Activated T-helper 17 cell treated with anti-CD3 and anti-CD28 coated beads, Interleukin-2, amount 50 U/mL, for 72 hours (primary cell): Measurements from ENCODE around the gene LNPEP. TPM values are rescaled to one million over a fixed set of nuclear protein-coding genes. Genes with fewer than 3 reads are reported as not detected.

Experiments
- ATAC-seq: fragments of 150-1000 bp; cut with Tn5 transposase; replicated peaks from 2 replicates; pipeline ENCODE4 v1.10.0; 2021; ENCODE audit warnings: mild to moderate bottlenecking, moderate library complexity
- H3K27ac Mint-ChIP-seq: one replicate; pipeline ENCODE4 v1.8.0; 2022; ENCODE audit warnings: mixed read lengths
- H3K27me3 Mint-ChIP-seq: one replicate; pipeline ENCODE4 v1.8.0; 2022; ENCODE audit warnings: mixed read lengths
- H3K36me3 Mint-ChIP-seq: one replicate; pipeline ENCODE4 v1.8.0; 2022; ENCODE audit warnings: low read depth, mild to moderate bottlenecking, mixed read lengths
- H3K4me1 Mint-ChIP-seq: one replicate; pipeline ENCODE4 v1.8.0; 2022; ENCODE audit warnings: mixed read lengths
- H3K4me3 Mint-ChIP-seq: one replicate; pipeline ENCODE4 v1.8.0; 2022; ENCODE audit warnings: mild to moderate bottlenecking, mixed read lengths
- H3K9me3 Mint-ChIP-seq: one replicate; pipeline ENCODE4 v1.8.0; 2022; ENCODE audit warnings: mixed read lengths
- total RNA-seq, 2 donors: library from RNA; stranded (reverse); gene quantifications; one replicate each; pipeline ENCODE4 v1.2.3, GENCODE V29; 2022

LNPEP gene
- total RNA-seq, 2 donors from 2014 or later = 45.0 to 52.7 TPM

GRCh38 chr5:97009921-97010320 is 74.0 kb downstream of the LNPEP start:
- H3K36me3 Mint-ChIP-seq = peaks cover 70% of the 10 kb centered on the region

DNA sequence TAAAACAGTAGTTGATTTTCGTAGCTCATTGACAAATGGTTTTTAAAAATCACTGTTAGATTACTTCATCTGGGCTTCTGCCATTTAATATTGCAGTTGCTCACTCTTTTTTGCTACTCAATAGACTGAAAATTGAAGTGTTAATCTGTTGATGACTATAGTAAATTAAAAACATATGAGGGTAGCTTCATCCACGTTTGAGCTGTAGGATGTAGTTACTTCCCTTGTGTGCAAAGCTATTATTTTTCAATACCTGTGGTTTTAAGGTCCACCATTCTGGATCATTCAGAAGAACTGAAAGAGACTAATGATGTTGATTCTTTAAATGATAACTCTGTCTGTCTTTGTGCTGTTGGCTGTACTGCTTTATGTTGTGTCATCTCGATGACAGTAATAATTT is 74.7 kb downstream of the LNPEP start:
- no peaks in the 10 kb centered on the region for H3K27me3 Mint-ChIP-seq
- H3K36me3 Mint-ChIP-seq = peaks cover 76% of the 10 kb centered on the region
- no peak overlapping the region for H3K27ac Mint-ChIP-seq
- no peak for ATAC-seq
- no peak overlapping the region for H3K4me3 Mint-ChIP-seq
- no peaks in the 10 kb centered on the region for H3K9me3 Mint-ChIP-seq
- H3K4me1 Mint-ChIP-seq = peaks cover 24% of the 10 kb centered on the region

More at GRCh38 chr5:97009921-97010320, 74.0 kb downstream of the LNPEP start:
- no peak overlapping the region for H3K4me3 Mint-ChIP-seq
- ATAC-seq = no peak
- no peaks in the 10 kb centered on the region for H3K27me3 Mint-ChIP-seq
- no peaks in the 10 kb centered on the region for H3K9me3 Mint-ChIP-seq
- H3K27ac Mint-ChIP-seq = peak overlapping the region; percentile 81
- H3K4me1 Mint-ChIP-seq = peaks cover 25% of the 10 kb centered on the region

DNA sequence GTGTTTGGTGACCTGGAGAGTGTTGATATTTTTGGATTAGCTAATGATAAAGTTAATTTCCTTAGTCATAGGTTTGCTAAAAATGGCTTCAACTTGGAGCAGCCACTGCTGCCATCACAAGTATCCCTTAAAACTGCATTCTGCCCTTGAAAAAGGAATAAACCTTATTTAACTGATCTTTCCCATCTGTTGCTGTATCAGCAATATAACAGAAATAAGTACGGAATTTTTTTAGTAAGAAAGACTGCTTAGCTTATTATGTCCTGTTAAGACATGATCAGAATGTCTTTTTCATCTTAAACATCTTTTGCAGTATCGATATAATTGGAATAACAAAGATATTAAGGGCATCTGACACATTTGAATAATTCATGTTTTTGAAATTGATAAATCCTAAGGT is 75.7 kb downstream of the LNPEP start:
- Mint-ChIP-seq H3K9me3 (no peaks in the 10 kb centered on the region), H3K4me3 (no peak overlapping the region)
- ATAC-seq = no peak

DNA sequence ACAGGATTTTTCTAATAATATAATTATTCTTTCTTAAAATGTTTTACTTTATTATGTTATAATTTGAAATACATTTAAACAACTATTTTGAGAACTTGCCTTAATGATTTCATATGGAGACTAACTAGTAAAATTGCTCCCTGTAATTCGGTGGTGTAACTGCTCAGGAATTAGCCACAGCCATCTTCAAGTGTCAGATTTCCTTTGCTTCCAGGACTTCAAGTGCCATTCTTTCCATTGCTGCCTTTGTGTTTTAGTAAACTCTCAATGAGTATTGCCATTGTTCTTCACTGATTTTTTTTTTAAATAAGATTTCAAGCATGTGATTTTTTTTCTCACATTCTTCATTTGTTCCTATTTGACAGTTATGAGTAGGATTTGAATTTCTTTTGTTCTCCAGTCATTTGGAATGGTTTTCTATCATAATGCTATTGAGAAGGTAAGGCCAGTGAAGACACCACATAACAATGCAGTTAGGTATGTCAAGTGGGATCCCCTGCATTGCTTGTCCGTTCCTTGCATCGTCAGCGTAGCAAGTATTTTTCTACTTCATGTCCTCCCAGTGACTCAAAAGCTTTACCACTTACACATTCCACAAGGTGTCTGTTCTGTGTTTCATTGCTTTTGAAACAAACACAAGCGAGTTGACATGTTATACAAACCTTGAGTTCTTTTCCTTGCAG is 83.7 kb downstream of the LNPEP start:
- Mint-ChIP-seq H3K4me3 (no peak overlapping the region), H3K9me3 (no peaks in the 10 kb centered on the region), H3K4me1 (peaks cover 6% of the 10 kb centered on the region), H3K36me3 (peaks cover 97% of the 10 kb centered on the region), H3K27me3 (no peaks in the 10 kb centered on the region), H3K27ac (no peak overlapping the region)
- no peak for ATAC-seq

More for the DNA sequence above, 75.7 kb downstream of the LNPEP start:
- Mint-ChIP-seq H3K27me3 (no peaks in the 10 kb centered on the region), H3K36me3 (peaks cover 79% of the 10 kb centered on the region), H3K27ac (no peak overlapping the region), H3K4me1 (peaks cover 23% of the 10 kb centered on the region)

- Mint-ChIP-seq H3K36me3 (peaks cover 97% of the 10 kb centered on the region), H3K4me3 (no peak overlapping the region), H3K4me1 (peaks cover 6% of the 10 kb centered on the region), H3K9me3 (no peaks in the 10 kb centered on the region), H3K27ac (no peak overlapping the region), H3K27me3 (no peaks in the 10 kb centered on the region)
- ATAC-seq = no peak
Observed at GRCh38 chr5:97021416-97021815, 85.5 kb downstream of the LNPEP start.

- Mint-ChIP-seq H3K27ac (peak overlapping the region; percentile 49), H3K4me1 (peaks cover 6% of the 10 kb centered on the region), H3K4me3 (no peak overlapping the region), H3K27me3 (no peaks in the 10 kb centered on the region), H3K36me3 (peaks cover 97% of the 10 kb centered on the region), H3K9me3 (no peaks in the 10 kb centered on the region)
- ATAC-seq = peak; percentile 63
Observed at GRCh38 chr5:97022898-97023297, 87.0 kb downstream of the LNPEP start.

GRCh38 chr5:97026721-97027120 is 90.8 kb downstream of the LNPEP start:
- H3K4me1 Mint-ChIP-seq = peaks cover 11% of the 10 kb centered on the region
- H3K27me3 Mint-ChIP-seq = no peaks in the 10 kb centered on the region
- H3K9me3 Mint-ChIP-seq = no peaks in the 10 kb centered on the region
- no peak overlapping the region for H3K4me3 Mint-ChIP-seq
- no peak overlapping the region for H3K27ac Mint-ChIP-seq
- no peak for ATAC-seq
- peaks cover 100% of the 10 kb centered on the region for H3K36me3 Mint-ChIP-seq

DNA sequence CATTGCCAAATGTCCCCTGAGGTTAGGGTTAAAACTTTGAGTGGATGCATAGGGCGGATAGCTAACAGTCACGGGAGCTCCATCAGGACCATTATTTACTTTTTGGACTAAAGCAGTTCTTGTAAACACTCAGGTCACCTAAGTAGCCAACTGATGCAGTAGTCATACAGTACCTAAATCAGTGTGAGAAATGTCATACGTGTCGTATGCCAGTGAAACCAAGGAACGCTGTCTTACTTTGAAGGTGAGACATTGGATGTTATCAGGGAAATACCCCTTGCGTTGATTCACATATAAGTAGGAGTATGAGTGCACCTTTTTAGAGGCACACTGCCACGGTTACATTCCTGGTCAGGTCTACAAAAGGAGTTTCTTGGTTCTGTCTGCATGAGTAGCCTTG is 101.9 kb downstream of the LNPEP start:
- Mint-ChIP-seq H3K9me3 (no peaks in the 10 kb centered on the region), H3K27ac (no peak overlapping the region), H3K4me3 (no peak overlapping the region), H3K36me3 (peaks cover 43% of the 10 kb centered on the region), H3K4me1 (peaks cover 6% of the 10 kb centered on the region), H3K27me3 (no peaks in the 10 kb centered on the region)
- ATAC-seq = peak; percentile 92

GRCh38 chr5:97041239-97041638 is 105.4 kb downstream of the LNPEP start:
- H3K27ac Mint-ChIP-seq = no peak overlapping the region
- no peaks in the 10 kb centered on the region for H3K9me3 Mint-ChIP-seq
- no peak overlapping the region for H3K4me3 Mint-ChIP-seq
- peaks cover 3% of the 10 kb centered on the region for H3K4me1 Mint-ChIP-seq
- H3K27me3 Mint-ChIP-seq = no peaks in the 10 kb centered on the region
- no peak for ATAC-seq
- peaks cover 12% of the 10 kb centered on the region for H3K36me3 Mint-ChIP-seq

DNA sequence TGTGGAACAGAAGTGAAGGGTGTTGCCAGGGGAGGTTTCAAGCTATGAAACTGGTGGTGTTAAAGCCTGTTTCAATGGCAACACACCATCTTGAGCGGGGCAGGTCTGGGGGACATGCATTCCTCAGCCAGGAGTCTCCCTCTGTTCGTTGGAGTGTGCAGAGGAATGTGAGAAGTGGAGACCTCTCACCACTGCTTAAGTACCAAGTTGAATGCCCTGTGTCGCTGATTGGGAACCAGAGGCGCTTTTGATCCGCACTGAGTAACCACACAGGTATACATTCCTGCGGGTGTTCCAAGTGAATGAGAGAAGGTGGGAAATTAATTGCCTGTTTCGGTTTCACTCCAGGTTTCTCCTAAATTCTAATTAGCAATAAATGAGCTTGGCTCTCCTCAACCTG is 107.1 kb downstream of the LNPEP start:
- H3K27ac Mint-ChIP-seq = no peak overlapping the region
- H3K4me1 Mint-ChIP-seq = no peaks in the 10 kb centered on the region
- no peak overlapping the region for H3K4me3 Mint-ChIP-seq
- no peak for ATAC-seq
- H3K36me3 Mint-ChIP-seq = no peaks in the 10 kb centered on the region
- no peaks in the 10 kb centered on the region for H3K27me3 Mint-ChIP-seq
- no peaks in the 10 kb centered on the region for H3K9me3 Mint-ChIP-seq

- Mint-ChIP-seq H3K27ac (no peak overlapping the region), H3K36me3 (no peaks in the 10 kb centered on the region), H3K9me3 (no peaks in the 10 kb centered on the region), H3K4me3 (no peak overlapping the region), H3K27me3 (no peaks in the 10 kb centered on the region), H3K4me1 (no peaks in the 10 kb centered on the region)
- no peak for ATAC-seq
Observed at GRCh38 chr5:97043511-97043910, 107.6 kb downstream of the LNPEP start.

DNA sequence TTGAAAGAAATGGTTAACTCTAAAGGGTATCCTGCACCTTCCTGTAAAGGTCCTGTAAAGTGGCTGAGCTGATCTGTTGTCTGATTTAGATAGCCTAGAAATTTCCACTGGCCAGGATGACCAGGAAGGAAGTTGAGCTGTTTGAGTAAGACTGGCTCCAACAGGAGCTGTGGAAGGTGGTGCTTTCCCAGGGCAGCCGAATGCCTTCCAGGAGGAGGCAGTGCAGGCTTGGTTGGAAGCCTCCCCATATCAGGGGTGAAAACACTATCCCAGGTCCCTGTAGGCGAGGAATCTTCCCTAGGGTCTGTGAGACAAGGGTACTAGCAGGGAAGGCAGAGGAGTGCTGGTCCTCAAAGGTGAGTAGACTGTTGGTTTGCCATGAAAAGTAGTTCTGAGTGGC is 108.2 kb downstream of the LNPEP start:
- Mint-ChIP-seq H3K27ac (no peak overlapping the region), H3K4me1 (no peaks in the 10 kb centered on the region), H3K36me3 (no peaks in the 10 kb centered on the region), H3K9me3 (no peaks in the 10 kb centered on the region), H3K4me3 (no peak overlapping the region), H3K27me3 (no peaks in the 10 kb centered on the region)
- ATAC-seq = peak; percentile 14

DNA sequence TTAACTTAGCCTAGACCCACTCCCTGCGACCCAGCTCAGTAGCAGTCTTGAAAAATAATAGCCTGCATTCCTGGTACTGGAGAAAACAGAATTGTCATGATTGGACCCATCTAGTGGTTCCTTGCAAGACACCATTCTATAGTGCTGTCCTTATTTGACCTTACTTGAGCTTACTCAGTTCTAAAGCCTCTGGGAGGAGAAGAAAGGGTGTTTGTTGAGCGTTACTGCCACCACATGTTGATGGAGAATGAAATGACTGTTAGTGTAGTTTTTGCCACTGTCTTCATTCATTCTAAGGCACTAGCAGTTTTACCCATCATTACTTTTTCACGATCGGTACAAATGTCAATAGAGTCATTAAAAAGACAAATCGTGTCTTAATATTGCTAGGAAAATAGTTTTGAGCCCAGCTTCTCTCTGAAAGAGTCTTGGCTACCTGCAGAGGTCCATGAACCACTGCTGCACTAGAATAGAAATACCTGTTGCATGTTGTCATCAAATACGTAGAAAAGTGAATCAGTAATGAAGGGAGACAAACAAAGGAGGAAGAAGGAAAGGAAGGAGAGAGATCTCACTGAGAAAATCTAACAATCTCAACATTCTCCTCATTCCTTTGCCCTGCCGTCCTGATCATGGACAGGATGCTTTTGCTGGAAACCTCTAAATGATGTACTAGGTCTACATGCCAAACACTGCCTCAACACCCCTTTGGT is 110.5 kb downstream of the LNPEP start:
- Mint-ChIP-seq H3K9me3 (peaks cover 3% of the 10 kb centered on the region), H3K36me3 (no peaks in the 10 kb centered on the region), H3K27me3 (no peaks in the 10 kb centered on the region), H3K27ac (no peak overlapping the region), H3K4me1 (no peaks in the 10 kb centered on the region), H3K4me3 (no peak overlapping the region)
- ATAC-seq = peak; percentile 69

DNA sequence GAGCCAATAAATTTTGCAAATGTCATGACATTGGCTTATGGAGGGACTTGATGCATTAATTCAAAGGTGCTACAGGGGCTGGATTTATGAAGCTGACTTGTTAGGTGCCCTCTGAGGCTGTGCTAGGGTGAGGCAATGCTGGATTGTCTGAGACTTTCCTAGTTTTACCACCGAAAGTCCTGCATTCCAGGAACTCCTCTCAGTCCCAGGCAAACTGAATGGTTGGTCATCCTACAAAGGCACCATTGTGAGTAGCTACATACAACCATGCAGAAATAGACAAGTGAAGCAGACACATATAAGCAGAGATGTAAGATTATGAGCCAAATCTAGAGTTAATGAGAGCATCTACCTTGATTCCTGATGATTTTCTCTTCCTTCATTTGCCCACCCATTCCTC is 111.2 kb downstream of the LNPEP start:
- ATAC-seq = no peak
- H3K9me3 Mint-ChIP-seq = peaks cover 3% of the 10 kb centered on the region
- no peak overlapping the region for H3K4me3 Mint-ChIP-seq
- H3K27ac Mint-ChIP-seq = no peak overlapping the region
- no peaks in the 10 kb centered on the region for H3K27me3 Mint-ChIP-seq
- no peaks in the 10 kb centered on the region for H3K36me3 Mint-ChIP-seq
- no peaks in the 10 kb centered on the region for H3K4me1 Mint-ChIP-seq

DNA sequence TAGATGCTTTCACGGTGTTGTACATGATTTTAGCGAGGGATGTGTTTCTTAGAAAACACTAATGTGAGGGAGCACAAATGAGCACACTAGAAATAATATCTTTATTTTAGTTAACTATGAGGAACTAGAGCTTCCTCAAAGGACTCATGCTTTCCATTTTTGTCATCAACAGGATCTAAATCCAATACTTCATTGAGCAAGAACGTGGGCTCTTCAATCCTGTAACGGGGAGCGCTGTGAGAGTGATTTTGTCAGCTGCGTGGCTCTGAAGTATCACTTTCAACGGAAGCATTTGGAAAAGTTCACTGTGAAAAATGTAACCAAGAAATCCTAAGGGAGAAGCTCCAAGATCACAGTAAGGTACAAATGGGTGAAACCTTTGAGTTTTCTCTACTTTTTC is 113.3 kb downstream of the LNPEP start:
- peaks cover 3% of the 10 kb centered on the region for H3K9me3 Mint-ChIP-seq
- H3K27ac Mint-ChIP-seq = no peak overlapping the region

More for the DNA sequence above, 113.3 kb downstream of the LNPEP start:
- no peaks in the 10 kb centered on the region for H3K4me1 Mint-ChIP-seq
- H3K36me3 Mint-ChIP-seq = no peaks in the 10 kb centered on the region
- no peak overlapping the region for H3K4me3 Mint-ChIP-seq
- H3K27me3 Mint-ChIP-seq = no peaks in the 10 kb centered on the region
- ATAC-seq = no peak
